WTC11 (cell line): Measurements from ENCODE around the gene RSPH1. TPM values are rescaled to one million over a fixed set of nuclear protein-coding genes. Genes with fewer than 3 reads are reported as not detected.

ENCODE experiments used
- ATAC-seq: fragments of 200-7000 bp; cut with Tn5 transposase; 2 replicates; pipeline ENCODE4 v1.10.0; 2021; ENCODE audit warnings: mild to moderate bottlenecking, moderate library complexity
- CTCF ChIA-PET: fragments of 300-600 bp; sonication (Branson Sonifier 250); formaldehyde crosslinking; loops from one replicate; lab custom pipeline; 2021; ENCODE audit warnings: antibody characterized with exemption; lab: Charles Lee
- POLR2A ChIA-PET: fragments of 350-600 bp; sonication (Branson Sonifier 250); formaldehyde crosslinking; loops from one replicate; lab custom pipeline; 2021; ENCODE audit warnings: antibody characterized with exemption; lab: Charles Lee
- DNase-seq: peaks from one replicate; pipeline ENCODE4 v3.0.0; 2021; ENCODE audit warnings: low spot score
- H3K27ac Mint-ChIP-seq: 2 replicates; pipeline ENCODE4 v1.8.0; 2021; ENCODE audit warnings: mixed read lengths
- H3K27me3 Mint-ChIP-seq: 2 replicates; pipeline ENCODE4 v1.8.0; 2021; ENCODE audit warnings: low read depth, mild to moderate bottlenecking, moderate library complexity, mixed read lengths
- H3K36me3 Mint-ChIP-seq: 2 replicates; pipeline ENCODE4 v1.8.0; 2021; ENCODE audit warnings: mixed read lengths
- H3K4me1 Mint-ChIP-seq: 2 replicates; pipeline ENCODE4 v1.8.0; 2022; ENCODE audit warnings: mixed read lengths
- H3K4me3 Mint-ChIP-seq: 2 replicates; pipeline ENCODE4 v1.8.0; 2021; ENCODE audit warnings: mild to moderate bottlenecking, moderate library complexity, mixed read lengths
- H3K9me3 Mint-ChIP-seq: 2 replicates; pipeline ENCODE4 v1.8.0; 2021; ENCODE audit warnings: mixed read lengths
- ATF1 ChIP-seq: sonication (generic); formaldehyde crosslinking; IDR thresholded peaks from 2 replicates; pipeline ENCODE4 v1.8.1; 2023; ENCODE audit warnings: mild to moderate bottlenecking, moderate library complexity, missing genetic modification reagents
- ATF3 ChIP-seq: sonication (generic); formaldehyde crosslinking; conservative IDR thresholded peaks from 2 replicates; pipeline ENCODE4 v1.8.1; 2022; ENCODE audit warnings: mild to moderate bottlenecking, missing genetic modification reagents
- CDX4 ChIP-seq: fragments of 250-450 bp; sonication (Bioruptor Pico); IDR thresholded peaks from 2 replicates; pipeline ENCODE4 v1.9.0; 2021; ENCODE audit warnings: moderate library complexity, mild to moderate bottlenecking, inconsistent platforms, borderline replicate concordance
- CREB1 ChIP-seq: sonication (generic); formaldehyde crosslinking; IDR thresholded peaks from 2 replicates; pipeline ENCODE4 v1.8.0; 2023; ENCODE audit warnings: mild to moderate bottlenecking, missing genetic modification reagents
- ELF4 ChIP-seq: sonication (generic); formaldehyde crosslinking; IDR thresholded peaks from 2 replicates; pipeline ENCODE4 v1.8.1; 2022; ENCODE audit warnings: low read depth, mild to moderate bottlenecking, moderate library complexity, missing genetic modification reagents
- FOXK1 ChIP-seq: sonication (generic); formaldehyde crosslinking; IDR thresholded peaks from 2 replicates; pipeline ENCODE4 v1.8.0; 2022; ENCODE audit warnings: mild to moderate bottlenecking, moderate library complexity, missing genetic modification reagents
- FOXP1 ChIP-seq: sonication (generic); formaldehyde crosslinking; IDR thresholded peaks from 2 replicates; pipeline ENCODE4 v1.8.0; 2022; ENCODE audit warnings: missing genetic modification reagents, mild to moderate bottlenecking, moderate library complexity, borderline replicate concordance
- HMGA2 ChIP-seq: fragments of 250-450 bp; sonication (Bioruptor Pico); IDR thresholded peaks from 2 replicates; pipeline ENCODE4 v1.4.0; 2021; ENCODE audit warnings: mild to moderate bottlenecking, moderate library complexity
- JUN ChIP-seq: sonication (generic); formaldehyde crosslinking; IDR thresholded peaks from 2 replicates; pipeline ENCODE4 v1.8.0; 2023; ENCODE audit warnings: mild to moderate bottlenecking, missing genetic modification reagents
- MAX ChIP-seq: sonication (generic); formaldehyde crosslinking; IDR thresholded peaks from 2 replicates; pipeline ENCODE4 v1.8.0; 2022; ENCODE audit warnings: mild to moderate bottlenecking, missing genetic modification reagents
- NFE2L1 ChIP-seq: sonication (generic); formaldehyde crosslinking; IDR thresholded peaks from 2 replicates; pipeline ENCODE4 v1.8.1; 2023; ENCODE audit warnings: missing genetic modification reagents
- NR1H2 ChIP-seq: sonication (generic); formaldehyde crosslinking; IDR thresholded peaks from 2 replicates; pipeline ENCODE4 v1.9.0; 2021; ENCODE audit warnings: mild to moderate bottlenecking, moderate library complexity, missing genetic modification reagents
- RELA ChIP-seq: sonication (generic); formaldehyde crosslinking; IDR thresholded peaks from 2 replicates; pipeline ENCODE4 v1.8.1; 2022; ENCODE audit warnings: missing genetic modification reagents, mild to moderate bottlenecking, borderline replicate concordance
- SOX15 ChIP-seq: fragments of 250-450 bp; sonication (Bioruptor Pico); IDR thresholded peaks from 2 replicates; pipeline ENCODE4 v1.9.0; 2021; ENCODE audit warnings: mild to moderate bottlenecking
- TCF7 ChIP-seq: sonication (generic); formaldehyde crosslinking; IDR thresholded peaks from 2 replicates; pipeline ENCODE4 v1.8.0; 2022; ENCODE audit warnings: mild to moderate bottlenecking, low read depth, missing genetic modification reagents, moderate library complexity
- TEAD1 ChIP-seq: sonication (generic); formaldehyde crosslinking; IDR thresholded peaks from 2 replicates; pipeline ENCODE4 v1.8.0; 2022; ENCODE audit warnings: mild to moderate bottlenecking, missing genetic modification reagents
- TEAD4 ChIP-seq: sonication (generic); formaldehyde crosslinking; IDR thresholded peaks from 2 replicates; pipeline ENCODE4 v1.8.0; 2022; ENCODE audit warnings: mild to moderate bottlenecking, missing genetic modification reagents
- ZNF121 ChIP-seq: sonication (generic); formaldehyde crosslinking; IDR thresholded peaks from 2 replicates; pipeline ENCODE4 v1.8.0; 2023; ENCODE audit warnings: missing genetic modification reagents
- ZNF138 ChIP-seq: sonication (generic); formaldehyde crosslinking; conservative IDR thresholded peaks from 2 replicates; pipeline ENCODE4 v1.8.1; 2022; ENCODE audit warnings: mild to moderate bottlenecking, moderate library complexity, missing genetic modification reagents
- ZNF219 ChIP-seq: sonication (generic); formaldehyde crosslinking; IDR thresholded peaks from 2 replicates; pipeline ENCODE4 v1.8.0; 2023; ENCODE audit warnings: missing genetic modification reagents, mild to moderate bottlenecking, borderline replicate concordance
- ZNF423 ChIP-seq: fragments of 250-450 bp; sonication (Bioruptor Pico); IDR thresholded peaks from 2 replicates; pipeline ENCODE4 v2.1.2; 2022; ENCODE audit warnings: mild to moderate bottlenecking, moderate library complexity
- total RNA-seq: library from RNA; stranded (reverse); gene quantifications from 3 replicates; pipeline ENCODE4 v1.2.3, GENCODE V29; 2021
- TF ChIP-seq, protein P1 (sequence below): fragments of 250-450 bp; sonication (Bioruptor Pico); IDR thresholded peaks from 2 replicates; pipeline ENCODE4 v2.1.2; 2022; ENCODE audit warnings: mild to moderate bottlenecking, moderate library complexity
- TF ChIP-seq, protein P2 (sequence below): fragments of 200-600 bp; IDR thresholded peaks from 2 replicates; pipeline ENCODE4 v1.8.0; 2022; ENCODE audit warnings: antibody characterized with exemption
- TF ChIP-seq, protein P3 (sequence below): sonication (generic); formaldehyde crosslinking; IDR thresholded peaks from 2 replicates; pipeline ENCODE4 v1.8.0; 2023; ENCODE audit warnings: missing genetic modification reagents, mild to moderate bottlenecking, borderline replicate concordance

The RSPH1 gene
- total RNA-seq, 1 experiment from 2014 or later: 0.11 TPM

DNA sequence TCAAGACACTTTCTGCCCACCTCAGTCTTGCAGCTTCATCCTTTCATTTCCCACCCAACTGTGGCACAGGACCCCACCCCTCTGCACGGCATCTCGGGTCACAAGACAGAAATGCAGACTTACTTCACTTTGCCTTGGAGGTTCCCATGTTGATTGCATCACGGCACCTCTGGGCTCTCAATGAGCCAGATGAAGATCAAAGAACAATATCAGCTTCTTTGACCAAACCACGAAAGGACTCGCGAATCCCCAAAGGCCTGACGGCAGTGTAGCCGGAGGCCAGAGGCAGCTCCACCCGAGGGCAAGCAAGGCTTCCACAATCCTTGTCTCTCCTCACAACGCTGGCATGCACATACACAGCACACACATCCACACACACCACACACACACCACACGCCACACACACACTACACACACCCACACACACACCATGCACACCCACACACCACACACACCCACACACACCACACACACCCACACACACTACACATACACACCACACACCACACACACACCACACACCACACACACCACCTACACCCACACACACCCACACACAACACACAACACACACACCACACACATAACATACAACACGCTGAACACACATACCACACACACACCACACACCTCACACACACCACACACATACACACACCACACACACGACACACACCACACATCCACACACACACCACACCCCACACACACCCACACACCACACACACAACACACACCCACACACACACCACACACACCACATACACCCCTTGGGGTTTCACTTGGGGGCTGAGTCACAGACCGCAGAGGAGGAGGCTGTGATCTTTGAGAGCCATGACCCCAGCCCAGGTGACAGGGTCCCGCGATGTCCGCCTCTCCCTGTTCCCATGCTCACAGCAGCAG lies 56.5 kb downstream of the RSPH1 start (continued):
- TF ChIP-seq TEAD4 (CRISPR knock-in tag): no peak
- no peak for TF ChIP-seq NFE2L1 (CRISPR knock-in tag)
- no peak for TF ChIP-seq ZNF138 (CRISPR knock-in tag)
- TF ChIP-seq FOXK1 (CRISPR knock-in tag): no peak

GRCh38 chr21:42438316-42439205 lies 57.5 kb downstream of the RSPH1 start:
- Mint-ChIP-seq H3K27ac (no peak overlapping the region), H3K27me3 (no peaks in the 10 kb centered on the region; the same call in 1 of the 2 replicates), H3K36me3 (no peaks in the 10 kb centered on the region), H3K4me3 (no peak overlapping the region), H3K9me3 (peaks cover 17% of the 10 kb centered on the region), H3K4me1 (no peaks in the 10 kb centered on the region)
- TF ChIP-seq ZNF121 (CRISPR knock-in tag) (no peak), CREB1 (CRISPR knock-in tag) (no peak), JUN (CRISPR knock-in tag) (no peak), ATF1 (CRISPR knock-in tag) (no peak), CDX4 (no peak), ZNF219 (no peak), ATF3 (CRISPR knock-in tag) (no peak), HMGA2 (no peak), ZNF423 (no peak), NR1H2 (CRISPR knock-in tag) (no peak), ELF4 (CRISPR knock-in tag) (no peak), MAX (CRISPR knock-in tag) (no peak)
- TF ChIP-seq, protein P1, sequence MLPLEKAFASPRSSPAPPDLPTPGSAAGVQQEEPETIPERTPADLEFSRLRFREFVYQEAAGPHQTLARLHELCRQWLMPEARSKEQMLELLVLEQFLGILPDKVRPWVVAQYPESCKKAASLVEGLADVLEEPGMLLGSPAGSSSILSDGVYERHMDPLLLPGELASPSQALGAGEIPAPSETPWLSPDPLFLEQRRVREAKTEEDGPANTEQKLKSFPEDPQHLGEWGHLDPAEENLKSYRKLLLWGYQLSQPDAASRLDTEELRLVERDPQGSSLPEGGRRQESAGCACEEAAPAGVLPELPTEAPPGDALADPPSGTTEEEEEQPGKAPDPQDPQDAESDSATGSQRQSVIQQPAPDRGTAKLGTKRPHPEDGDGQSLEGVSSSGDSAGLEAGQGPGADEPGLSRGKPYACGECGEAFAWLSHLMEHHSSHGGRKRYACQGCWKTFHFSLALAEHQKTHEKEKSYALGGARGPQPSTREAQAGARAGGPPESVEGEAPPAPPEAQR: no peak
- TF ChIP-seq, protein P2, sequence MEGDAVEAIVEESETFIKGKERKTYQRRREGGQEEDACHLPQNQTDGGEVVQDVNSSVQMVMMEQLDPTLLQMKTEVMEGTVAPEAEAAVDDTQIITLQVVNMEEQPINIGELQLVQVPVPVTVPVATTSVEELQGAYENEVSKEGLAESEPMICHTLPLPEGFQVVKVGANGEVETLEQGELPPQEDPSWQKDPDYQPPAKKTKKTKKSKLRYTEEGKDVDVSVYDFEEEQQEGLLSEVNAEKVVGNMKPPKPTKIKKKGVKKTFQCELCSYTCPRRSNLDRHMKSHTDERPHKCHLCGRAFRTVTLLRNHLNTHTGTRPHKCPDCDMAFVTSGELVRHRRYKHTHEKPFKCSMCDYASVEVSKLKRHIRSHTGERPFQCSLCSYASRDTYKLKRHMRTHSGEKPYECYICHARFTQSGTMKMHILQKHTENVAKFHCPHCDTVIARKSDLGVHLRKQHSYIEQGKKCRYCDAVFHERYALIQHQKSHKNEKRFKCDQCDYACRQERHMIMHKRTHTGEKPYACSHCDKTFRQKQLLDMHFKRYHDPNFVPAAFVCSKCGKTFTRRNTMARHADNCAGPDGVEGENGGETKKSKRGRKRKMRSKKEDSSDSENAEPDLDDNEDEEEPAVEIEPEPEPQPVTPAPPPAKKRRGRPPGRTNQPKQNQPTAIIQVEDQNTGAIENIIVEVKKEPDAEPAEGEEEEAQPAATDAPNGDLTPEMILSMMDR: no peak
- ChIA-PET POLR2A (no interaction called here), CTCF (no interaction called here)
- DNase-seq (no peak), ATAC-seq (no peak)

DNA sequence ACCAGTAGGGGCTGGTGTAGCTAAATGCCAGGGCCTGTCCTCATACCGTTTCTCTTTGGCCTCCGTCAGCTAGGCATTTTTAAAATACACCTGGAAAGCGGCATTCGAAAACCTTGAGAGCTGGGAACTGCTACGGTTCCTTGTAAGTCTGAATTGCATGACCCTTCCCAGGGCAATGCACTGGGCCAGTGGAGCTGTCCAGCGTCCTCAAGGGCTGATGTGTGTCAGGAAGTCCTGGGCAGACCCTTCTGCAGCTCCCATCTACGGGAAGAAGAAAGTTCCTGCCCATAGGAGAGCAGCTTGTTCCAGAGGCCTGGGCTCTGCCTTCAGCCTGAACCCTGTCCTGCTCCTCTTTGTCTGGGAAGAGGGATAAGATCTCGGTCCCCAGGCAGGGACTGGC lies 58.2 kb downstream of the RSPH1 start:
- Mint-ChIP-seq H3K9me3 (peaks cover 25% of the 10 kb centered on the region), H3K27me3 (peaks cover 5% of the 10 kb centered on the region; the same call in 1 of the 2 replicates), H3K4me1 (no peaks in the 10 kb centered on the region), H3K4me3 (no peak overlapping the region), H3K36me3 (no peaks in the 10 kb centered on the region), H3K27ac (no peak overlapping the region)
- DNase-seq (peak; percentile 45), ATAC-seq (peak; percentile 51)
- POLR2A ChIA-PET: no interaction called here
- CTCF ChIA-PET: interaction anchor here (1.5 kb wide), 1 partner anchor 56 kb away, joined by 3 read pairs; no protein-coding TSS in a partner anchor
- TF ChIP-seq ZNF121 (CRISPR knock-in tag) (no peak), ZNF423 (no peak), SOX15 (CRISPR knock-in tag) (no peak), FOXP1 (peak; percentile 31; the same call in 1 of the 2 replicates), RELA (no peak), NFE2L1 (CRISPR knock-in tag) (0 out of 2 replicates have a peak, but pooled peaks have one; percentile 22), TCF7 (0 out of 2 replicates have a peak, but pooled peaks have one; percentile 51), TEAD1 (no peak)
- TF ChIP-seq, protein P3, sequence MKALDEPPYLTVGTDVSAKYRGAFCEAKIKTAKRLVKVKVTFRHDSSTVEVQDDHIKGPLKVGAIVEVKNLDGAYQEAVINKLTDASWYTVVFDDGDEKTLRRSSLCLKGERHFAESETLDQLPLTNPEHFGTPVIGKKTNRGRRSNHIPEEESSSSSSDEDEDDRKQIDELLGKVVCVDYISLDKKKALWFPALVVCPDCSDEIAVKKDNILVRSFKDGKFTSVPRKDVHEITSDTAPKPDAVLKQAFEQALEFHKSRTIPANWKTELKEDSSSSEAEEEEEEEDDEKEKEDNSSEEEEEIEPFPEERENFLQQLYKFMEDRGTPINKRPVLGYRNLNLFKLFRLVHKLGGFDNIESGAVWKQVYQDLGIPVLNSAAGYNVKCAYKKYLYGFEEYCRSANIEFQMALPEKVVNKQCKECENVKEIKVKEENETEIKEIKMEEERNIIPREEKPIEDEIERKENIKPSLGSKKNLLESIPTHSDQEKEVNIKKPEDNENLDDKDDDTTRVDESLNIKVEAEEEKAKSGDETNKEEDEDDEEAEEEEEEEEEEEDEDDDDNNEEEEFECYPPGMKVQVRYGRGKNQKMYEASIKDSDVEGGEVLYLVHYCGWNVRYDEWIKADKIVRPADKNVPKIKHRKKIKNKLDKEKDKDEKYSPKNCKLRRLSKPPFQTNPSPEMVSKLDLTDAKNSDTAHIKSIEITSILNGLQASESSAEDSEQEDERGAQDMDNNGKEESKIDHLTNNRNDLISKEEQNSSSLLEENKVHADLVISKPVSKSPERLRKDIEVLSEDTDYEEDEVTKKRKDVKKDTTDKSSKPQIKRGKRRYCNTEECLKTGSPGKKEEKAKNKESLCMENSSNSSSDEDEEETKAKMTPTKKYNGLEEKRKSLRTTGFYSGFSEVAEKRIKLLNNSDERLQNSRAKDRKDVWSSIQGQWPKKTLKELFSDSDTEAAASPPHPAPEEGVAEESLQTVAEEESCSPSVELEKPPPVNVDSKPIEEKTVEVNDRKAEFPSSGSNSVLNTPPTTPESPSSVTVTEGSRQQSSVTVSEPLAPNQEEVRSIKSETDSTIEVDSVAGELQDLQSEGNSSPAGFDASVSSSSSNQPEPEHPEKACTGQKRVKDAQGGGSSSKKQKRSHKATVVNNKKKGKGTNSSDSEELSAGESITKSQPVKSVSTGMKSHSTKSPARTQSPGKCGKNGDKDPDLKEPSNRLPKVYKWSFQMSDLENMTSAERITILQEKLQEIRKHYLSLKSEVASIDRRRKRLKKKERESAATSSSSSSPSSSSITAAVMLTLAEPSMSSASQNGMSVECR: peak; percentile 58; the same call in 1 of the 2 replicates
